NCI-H1105 (cell line): ENCODE results near the gene RAP1GAP2.
"Not testable (repeated sequence)": the region's sequence is repeated elsewhere in the genome, so short reads cannot be mapped to it uniquely, and the experiment has no call there.

Experiments used
- DNase-seq: peaks from one replicate; lab custom pipeline; 2025; lab: John Stamatoyannopoulos, UW

Gene RAP1GAP2

DNA sequence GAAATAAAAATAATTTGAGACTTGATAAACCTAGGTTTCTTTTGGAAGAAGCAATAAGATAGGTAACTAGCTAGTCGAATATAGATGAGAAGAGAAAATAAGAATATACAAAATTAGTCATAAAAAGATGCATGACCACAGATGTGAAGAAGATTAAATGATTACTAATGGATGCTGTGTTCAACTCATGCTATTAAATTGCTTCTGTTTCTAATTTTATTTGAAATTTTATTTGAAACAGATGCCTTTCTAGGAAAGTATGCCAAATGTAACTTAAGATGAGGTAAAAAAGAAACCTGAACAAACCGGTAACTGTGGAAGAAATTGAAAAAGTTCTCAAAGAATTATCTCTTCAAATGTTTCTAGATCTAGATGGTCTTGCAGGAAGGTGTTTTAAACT lies 175.6 kb downstream of the RAP1GAP2 start:
- no peak for DNase-seq

DNA sequence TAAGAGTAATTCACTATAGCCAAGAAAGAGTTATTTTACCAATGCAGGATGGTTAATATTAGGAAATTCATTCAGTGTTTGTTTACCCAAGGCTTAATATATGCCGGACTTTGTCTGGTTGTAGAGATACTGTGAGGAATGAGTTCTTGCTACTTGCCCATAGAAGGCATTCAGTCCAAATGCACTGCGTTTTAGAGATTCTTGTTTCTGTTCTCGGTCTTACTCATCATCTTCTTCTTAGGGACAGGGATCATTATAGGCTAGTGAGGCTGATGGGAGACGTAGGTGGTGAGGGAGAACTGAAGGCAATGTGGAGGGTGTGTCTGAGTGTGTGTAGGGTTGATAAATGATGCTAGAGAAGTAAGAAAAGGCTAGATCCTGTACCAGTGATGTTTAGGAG lies 176.5 kb downstream of the RAP1GAP2 start:
- DNase-seq, result no peak

- no peak for DNase-seq
Measured at GRCh38 chr17:2974347-2974746, 178.1 kb downstream of the RAP1GAP2 start.

DNA sequence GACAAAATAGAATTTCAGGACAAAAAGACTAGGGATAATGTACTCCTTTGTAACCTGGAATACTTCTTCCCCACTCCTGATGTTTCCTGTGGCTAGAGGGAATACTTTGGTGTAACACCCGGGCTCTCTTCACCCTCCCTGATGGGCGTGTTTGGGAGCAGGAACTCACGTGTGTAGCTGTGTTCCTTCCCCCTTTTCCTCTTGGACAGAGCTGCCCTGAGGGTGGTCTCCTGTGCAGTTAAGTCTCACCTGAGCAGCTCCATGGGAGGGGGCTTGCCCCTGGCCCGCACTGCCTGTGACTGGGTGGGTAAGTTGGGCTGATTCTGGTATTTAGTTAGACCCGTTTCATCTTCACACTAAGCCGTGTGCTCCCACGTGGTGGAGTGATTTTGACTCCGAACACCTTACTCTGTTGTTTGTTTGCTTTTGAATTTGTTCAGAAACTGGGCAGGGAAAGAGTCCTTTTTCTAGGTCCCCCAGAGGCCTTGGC lies 179.3 kb downstream of the RAP1GAP2 start:
- no peak for DNase-seq

DNA sequence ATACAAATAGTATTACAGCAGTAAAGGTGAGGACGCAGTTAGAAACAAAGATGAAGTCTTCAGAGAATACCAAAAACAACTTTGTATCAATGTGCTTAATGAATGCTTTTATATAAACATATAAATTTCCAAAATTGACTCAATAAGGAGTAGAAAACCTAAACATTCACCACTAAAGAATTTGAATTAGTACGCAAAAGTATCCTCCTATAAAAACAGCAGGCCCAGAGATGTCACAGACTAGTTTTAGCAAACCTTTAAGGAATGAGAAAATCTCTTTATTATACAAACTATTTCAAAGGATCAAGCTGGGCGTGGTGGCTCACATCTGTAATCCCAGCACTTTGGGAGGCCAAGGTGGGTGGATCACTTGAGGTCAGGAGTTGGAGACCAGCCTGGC lies 180.9 kb downstream of the RAP1GAP2 start:
- DNase-seq, result no peak

DNA sequence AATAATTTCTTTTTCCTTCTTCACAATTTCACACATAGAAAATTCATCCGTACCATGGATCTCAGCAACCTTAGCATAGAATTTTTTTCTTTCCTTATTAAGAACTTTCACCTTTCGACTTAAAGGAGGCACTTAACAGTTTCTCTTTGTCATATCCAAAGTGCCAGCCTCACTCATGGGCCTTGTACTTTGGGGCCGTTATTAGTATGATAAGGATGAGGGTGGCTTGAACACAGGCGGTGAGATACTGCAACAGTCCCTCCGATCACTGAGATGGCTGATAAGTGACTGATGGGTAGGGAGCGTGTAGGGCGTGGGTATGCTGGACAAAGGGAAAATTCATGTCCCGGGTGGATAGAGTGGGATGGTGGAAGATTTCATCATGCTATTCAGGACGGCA lies 181.9 kb downstream of the RAP1GAP2 start:
- no peak for DNase-seq

DNA sequence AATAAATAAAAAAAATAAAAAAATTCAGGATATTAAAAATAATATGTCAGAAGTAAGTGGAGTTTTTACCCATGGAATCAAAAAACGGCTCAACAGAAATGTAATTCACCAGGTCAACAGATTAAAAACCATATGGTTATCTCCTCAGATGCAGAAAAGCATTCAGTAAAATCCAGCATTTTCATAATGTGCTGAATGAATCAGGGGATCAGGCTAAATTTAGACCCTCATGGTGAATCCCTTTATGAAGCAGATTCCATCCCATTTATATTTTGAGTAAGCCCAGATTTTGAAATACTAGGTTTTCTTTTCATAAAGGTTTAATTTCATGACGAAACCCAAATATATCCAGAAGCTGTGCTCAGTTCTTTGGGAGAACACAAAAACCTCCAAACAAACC lies 182.8 kb downstream of the RAP1GAP2 start:
- DNase-seq, result no peak

DNA sequence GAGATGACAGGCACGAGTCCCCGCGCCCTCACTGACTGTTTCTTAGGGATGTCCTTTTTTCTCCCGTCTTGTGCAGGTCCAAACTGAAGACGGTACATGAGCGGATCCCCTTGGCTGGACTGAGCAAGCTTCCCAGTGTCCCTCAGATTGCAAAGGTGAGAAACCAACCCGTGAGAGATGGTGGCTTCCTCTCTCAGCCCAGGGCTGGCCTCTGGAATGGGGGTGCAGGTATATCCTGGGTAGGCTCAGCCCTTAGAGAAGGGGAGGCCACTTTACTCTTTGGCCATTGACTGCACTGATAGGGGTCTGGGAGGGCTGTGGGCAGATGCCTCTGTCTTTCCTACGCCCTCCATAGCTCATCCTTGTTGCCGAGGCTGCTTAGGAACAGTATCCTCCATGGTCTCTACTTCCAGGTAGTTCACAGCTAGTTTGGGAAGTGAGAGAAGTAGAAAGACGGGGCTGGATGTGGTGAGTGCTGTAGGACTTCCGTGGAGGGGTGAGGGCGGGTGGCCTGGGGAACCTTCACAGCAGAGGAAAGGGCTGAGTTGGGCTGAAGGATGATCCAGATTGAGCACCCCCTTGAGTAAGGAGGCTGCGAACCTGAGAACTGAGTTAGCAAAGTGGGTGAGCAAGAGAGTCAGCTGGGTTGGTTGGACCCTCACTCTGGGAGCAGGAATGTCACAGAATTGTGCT lies 184.1 kb downstream of the RAP1GAP2 start:
- DNase-seq, result no peak

DNA sequence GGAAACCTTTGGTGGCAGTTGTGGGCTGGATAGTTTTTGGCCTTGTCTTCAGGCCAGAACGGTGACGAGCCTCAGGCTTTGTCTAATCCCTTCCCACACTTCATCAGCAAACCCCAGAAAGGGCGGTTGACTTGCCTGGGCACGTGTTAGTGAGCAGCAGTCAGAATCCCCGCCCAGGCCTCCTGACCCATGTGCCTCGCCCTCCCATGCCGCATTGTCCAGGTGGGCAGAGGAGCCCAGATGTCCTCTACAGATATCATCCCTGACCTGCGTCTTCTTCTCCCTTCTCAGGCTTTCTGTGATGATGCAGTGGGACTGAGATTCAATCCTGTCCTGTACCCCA lies 184.6 kb downstream of the RAP1GAP2 start:
- no peak for DNase-seq

GRCh38 chr17:2981325-2981724 lies 185.1 kb downstream of the RAP1GAP2 start:
- no peak for DNase-seq

- DNase-seq, result no peak
Measured at GRCh38 chr17:2982854-2983253, 186.6 kb downstream of the RAP1GAP2 start.

- no peak for DNase-seq
Measured at GRCh38 chr17:2983255-2983654, 187.0 kb downstream of the RAP1GAP2 start.

GRCh38 chr17:2985318-2985717 lies 189.1 kb downstream of the RAP1GAP2 start:
- DNase-seq, result no peak

GRCh38 chr17:2986925-2987324 lies 190.7 kb downstream of the RAP1GAP2 start:
- DNase-seq, result no peak

- not testable (repeated sequence) for DNase-seq
Measured at GRCh38 chr17:2989396-2989795, 193.2 kb downstream of the RAP1GAP2 start.

- no peak for DNase-seq
Measured at GRCh38 chr17:2989855-2990254, 193.6 kb downstream of the RAP1GAP2 start.

DNA sequence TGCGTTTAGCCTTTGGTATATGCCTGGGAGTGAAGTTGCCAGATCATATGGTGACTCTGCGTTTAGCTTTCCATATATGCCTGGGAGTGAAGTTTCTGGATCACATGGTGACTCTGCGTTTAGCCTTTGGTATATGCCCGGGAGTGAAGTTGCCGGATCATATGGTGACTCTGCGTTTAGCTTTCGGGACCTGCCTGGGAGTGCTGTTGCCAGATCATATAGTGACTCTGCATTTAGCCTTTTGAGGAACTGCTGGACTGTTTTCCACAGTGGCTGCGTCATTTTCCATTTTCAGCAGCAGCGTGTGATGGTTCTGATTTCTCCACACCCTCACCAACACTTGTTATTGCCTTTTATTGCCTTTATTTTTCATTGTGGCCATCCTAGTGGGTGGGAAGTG lies 194.2 kb downstream of the RAP1GAP2 start:
- DNase-seq, result no peak

DNA sequence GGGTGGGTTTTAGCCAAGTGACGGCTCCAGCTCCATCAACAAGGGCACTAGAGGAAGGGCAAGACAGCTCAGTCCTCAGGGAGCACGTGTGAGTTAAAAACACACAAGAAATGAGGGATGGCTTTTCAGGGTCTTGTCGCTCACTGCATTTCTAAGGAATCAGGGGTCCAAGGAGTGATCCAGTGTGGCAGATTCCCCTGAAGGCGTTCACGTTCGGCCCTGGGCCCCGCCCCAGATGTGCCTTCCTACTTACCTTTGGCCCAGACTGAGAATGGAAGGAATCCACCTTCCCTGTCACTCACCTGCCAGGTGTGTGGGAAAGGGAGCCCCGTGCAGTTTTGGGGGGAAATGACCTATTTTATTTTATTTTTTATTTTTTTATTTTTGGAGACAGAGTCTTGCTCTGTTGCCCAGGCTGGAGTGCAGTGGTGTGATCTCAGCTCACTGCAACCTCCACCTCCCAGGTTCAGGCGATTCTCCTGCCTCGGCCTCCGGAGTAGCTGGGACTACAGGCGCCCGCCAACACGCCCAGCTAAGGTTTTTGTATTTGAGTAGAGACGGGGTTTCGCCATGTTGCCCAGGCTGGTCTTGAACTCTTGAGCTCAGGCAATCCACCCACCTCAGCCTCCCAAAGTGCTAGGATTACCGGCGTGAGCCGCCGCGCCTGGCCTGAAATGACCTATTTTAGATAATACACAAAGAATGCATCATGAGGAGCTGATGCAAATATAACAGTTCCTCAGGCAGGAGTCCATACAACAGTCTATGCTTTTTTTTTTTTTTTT lies 195.3 kb downstream of the RAP1GAP2 start:
- DNase-seq, result not testable (repeated sequence)

DNA sequence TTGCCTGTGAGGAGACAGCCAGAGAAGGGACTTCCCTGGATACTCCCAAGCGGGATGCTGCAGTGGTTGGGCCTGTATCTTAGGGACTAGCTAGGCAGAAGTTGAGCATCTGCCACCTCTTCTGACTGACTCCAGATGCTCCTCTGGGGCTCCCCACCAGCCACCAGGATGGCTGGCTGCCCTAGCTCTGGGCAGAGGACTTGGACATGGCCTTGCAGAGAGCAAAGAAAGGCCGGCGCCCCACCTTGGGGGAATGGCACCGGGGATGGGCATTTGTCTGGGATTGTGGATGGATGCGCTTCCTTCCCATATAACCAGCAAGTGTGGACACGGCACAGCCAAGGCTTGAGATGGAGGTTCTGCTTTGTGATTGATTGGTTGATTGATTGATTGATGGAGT lies 198.2 kb downstream of the RAP1GAP2 start:
- no peak for DNase-seq

DNA sequence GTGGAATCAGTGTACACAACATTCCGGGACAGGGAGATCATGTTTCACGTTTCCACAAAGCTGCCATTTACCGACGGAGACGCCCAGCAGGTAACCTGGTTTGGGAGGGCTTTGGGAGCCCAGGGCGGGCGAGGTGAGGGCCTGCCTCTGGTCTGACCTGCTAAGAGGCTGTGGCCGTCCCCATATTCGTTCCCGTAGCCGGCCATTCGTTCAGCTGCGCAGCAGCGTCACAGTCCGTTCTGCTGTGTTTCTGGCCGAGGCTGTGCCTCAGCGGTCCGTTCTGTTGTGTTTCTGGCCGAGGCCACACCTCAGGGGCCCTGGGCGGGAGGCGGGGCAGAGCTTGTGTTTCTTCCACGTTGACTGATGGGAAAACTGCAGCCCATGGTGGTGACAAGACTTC lies 199.1 kb downstream of the RAP1GAP2 start:
- DNase-seq, result no peak

DNA sequence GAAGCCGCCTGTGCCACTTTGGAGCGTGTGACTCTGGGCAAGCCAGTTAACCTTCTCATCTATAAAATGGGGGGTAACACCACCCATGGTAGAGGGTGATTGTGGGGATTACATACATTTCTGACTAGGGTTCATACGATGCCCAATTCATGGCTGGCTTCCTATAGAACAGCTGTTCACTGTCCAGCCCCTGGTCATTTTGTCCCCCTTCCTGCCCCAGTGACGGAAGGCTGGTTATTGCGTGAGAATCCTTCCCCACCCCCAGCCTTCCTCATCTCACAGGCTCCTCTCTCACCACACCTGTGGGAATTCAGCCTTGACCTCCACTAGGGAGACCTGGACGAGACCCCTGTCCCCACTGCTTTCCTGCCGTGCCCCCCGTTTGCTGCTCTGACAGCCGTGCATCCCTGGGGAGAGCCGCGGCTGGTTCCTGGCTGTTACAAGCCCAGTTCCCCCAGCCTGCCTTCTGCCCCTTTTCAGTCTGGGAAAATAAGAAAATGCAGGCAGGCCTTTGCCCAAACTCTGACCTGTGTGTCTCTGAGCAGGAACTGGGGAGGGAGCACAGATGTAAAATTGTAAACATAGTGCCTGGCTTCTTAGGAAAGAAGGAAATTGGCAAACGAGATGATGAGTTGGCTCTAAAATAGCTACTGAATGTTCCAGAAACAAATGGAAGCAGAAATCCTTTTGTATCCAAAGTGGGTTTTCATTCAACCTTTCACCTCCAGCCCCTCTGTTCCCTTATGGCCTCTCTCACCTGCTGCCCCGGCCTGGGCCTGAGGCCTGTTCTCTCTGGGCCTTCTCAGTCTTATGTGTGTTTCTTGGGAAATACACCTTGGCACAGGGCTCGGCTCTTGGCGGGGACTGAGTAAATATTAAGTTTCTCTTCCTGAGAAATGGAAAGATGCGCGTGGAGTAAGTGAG lies 199.9 kb downstream of the RAP1GAP2 start:
- DNase-seq, result no peak
